GM23248 (cell line): ENCODE data around the gene LAMA2. TPM values are rescaled to one million over a fixed set of nuclear protein-coding genes. Genes with fewer than 3 reads are reported as not detected.

Source experiments
- DNase-seq: peaks from one replicate; pipeline ENCODE4 v3.0.0-alpha.2; 2015
- H2AFZ ChIP-seq: fragments of 200-600 bp; sonication (generic); 2 replicates; pipeline ENCODE4 v1.6.1; 2016; ENCODE audit warnings: antibody characterized with exemption
- H3F3A ChIP-seq: fragments of 200-600 bp; sonication (generic); 2 replicates; pipeline ENCODE4 v1.6.1; 2016; ENCODE audit warnings: mild to moderate bottlenecking, antibody characterized with exemption, mixed run types; ENCODE audit not compliant: insufficient read depth
- H3K27ac ChIP-seq: fragments of 200-600 bp; sonication (generic); 2 replicates; pipeline ENCODE4 v1.5.1; 2016; ENCODE audit warnings: mild to moderate bottlenecking
- H3K27me3 ChIP-seq: fragments of 200-600 bp; sonication (generic); replicated peaks from 2 replicates; pipeline ENCODE4 v1.6.1; 2016; ENCODE audit warnings: mild to moderate bottlenecking; ENCODE audit not compliant: insufficient read depth
- H3K36me3 ChIP-seq: fragments of 200-600 bp; sonication (generic); 2 replicates; pipeline ENCODE4 v1.6.1; 2016; ENCODE audit warnings: low read depth, mild to moderate bottlenecking
- H3K4me1 ChIP-seq: fragments of 200-600 bp; sonication (generic); 2 replicates; pipeline ENCODE4 v1.6.1; 2016; ENCODE audit warnings: mild to moderate bottlenecking; ENCODE audit not compliant: insufficient read depth
- H3K4me2 ChIP-seq: fragments of 200-600 bp; sonication (generic); one replicate; pipeline ENCODE4 v1.6.1; 2016; ENCODE audit warnings: mild to moderate bottlenecking; ENCODE audit not compliant: unreplicated experiment
- H3K4me3 ChIP-seq: fragments of 200-600 bp; sonication (generic); 2 replicates; pipeline ENCODE4 v1.5.1; 2016; ENCODE audit warnings: mild to moderate bottlenecking
- H3K79me2 ChIP-seq: fragments of 200-600 bp; sonication (generic); 2 replicates; pipeline ENCODE4 v1.6.1; 2016; ENCODE audit warnings: mild to moderate bottlenecking; ENCODE audit not compliant: insufficient read depth
- H3K9ac ChIP-seq: fragments of 200-600 bp; sonication (generic); 2 replicates; pipeline ENCODE4 v1.6.1; 2016; ENCODE audit warnings: mild to moderate bottlenecking
- H3K9me2 ChIP-seq: fragments of 200-600 bp; sonication (generic); 2 replicates; pipeline ENCODE4 v1.6.1; 2016; ENCODE audit warnings: mixed run types, mild to moderate bottlenecking, moderate library complexity; ENCODE audit not compliant: insufficient read depth
- H3K9me3 ChIP-seq: fragments of 200-600 bp; sonication (generic); one replicate; pipeline ENCODE4 v1.6.1; 2017; ENCODE audit warnings: low read depth
- H4K20me1 ChIP-seq: fragments of 200-600 bp; sonication (generic); 2 replicates; pipeline ENCODE4 v1.6.0; 2016; ENCODE audit not compliant: insufficient read depth
- EZH2 ChIP-seq: fragments of 200-600 bp; sonication (generic); IDR thresholded peaks from 2 replicates; pipeline ENCODE4 v1.6.1; 2018; ENCODE audit warnings: antibody characterized with exemption, mild to moderate bottlenecking; ENCODE audit not compliant: insufficient read depth, poor library complexity, severe bottlenecking
- EZH2phosphoT487 ChIP-seq: fragments of 200-600 bp; sonication (generic); IDR thresholded peaks from 2 replicates; pipeline ENCODE4 v1.6.1; 2018; ENCODE audit warnings: antibody characterized with exemption, moderate library complexity, mild to moderate bottlenecking, low read depth; ENCODE audit not compliant: insufficient read depth
- WGBS, 2 experiments: methylation state at CpG; one replicate each; pipeline ENCODE4 v1.1.6; 2015 to 2017; ENCODE audit warnings: low lambda C conversion rate in 2 of 2, low coverage in 1 of 2; ENCODE audit errors: missing lambda C conversion rate in 2 of 2; 5-methylcytosine and 5-hydroxymethylcytosine counted together
- in situ Hi-C: fragments of 300-500 bp; cut with MboI; formaldehyde crosslinking; loops from 2 replicates; pipeline ENCODE4 v1.15.0; 2020
- polyA plus RNA-seq: library from polyadenylated mRNA; unstranded; fragments of >200 nt; fragmentation: Nextera tagmentation; extraction: Ambion mirVana; gene quantifications from 2 replicates; pipeline ENCODE4 v1.2.1, GENCODE V29; 2016
- total RNA-seq: library from RNA; depleted of rRNA; stranded (reverse); fragments of >200 nt; shearing (Covaris generic); gene quantifications from 2 replicates; pipeline ENCODE4 v1.2.3, GENCODE V29; 2014

Gene LAMA2
- total and polyA plus RNA-seq, 2 experiments from 2014 or later = 8.3 to 31.1 TPM

DNA sequence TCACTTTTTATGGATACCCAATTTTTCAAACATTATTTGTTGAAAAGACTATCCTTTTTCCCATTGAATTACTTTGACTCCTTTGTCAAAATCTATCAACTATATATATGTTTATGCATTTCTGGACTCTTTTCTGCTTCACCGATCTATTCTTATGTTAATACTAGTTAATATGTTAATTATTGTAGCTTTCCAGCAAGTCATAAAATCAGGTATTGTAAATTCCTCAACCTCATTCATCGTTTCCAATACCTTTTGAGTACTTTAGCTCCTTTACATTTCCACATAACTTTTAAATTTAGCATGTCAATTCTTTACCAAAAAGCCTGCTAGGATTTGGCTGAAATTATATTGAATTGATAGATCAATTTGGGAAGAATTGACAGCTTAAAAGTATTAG lies 419.7 kb downstream of the LAMA2 start:
- TF ChIP-seq EZH2 (no peak), EZH2phosphoT487 (no peak)

DNA sequence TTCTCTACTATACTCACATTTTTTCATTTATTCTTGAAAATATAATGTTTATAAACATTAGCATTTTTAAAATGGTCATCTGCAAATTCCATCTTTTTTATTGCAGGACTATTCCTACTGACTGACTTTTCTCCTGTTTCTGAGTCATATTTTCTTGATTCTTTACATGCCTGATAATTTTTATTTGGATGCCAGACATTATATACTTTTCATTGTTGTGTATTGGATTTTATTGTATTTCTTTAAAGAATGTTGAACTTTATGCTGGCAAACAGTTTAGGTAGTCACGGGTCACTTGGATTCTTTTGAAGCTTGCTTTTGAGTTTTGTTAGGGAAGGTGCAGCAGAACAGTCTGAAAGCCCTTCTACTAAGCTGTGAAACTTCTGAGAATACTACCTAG lies 423.9 kb downstream of the LAMA2 start:
- Histone ChIP-seq H3K36me3 (no peaks in the 10 kb centered on the region), H3K27ac (no peak overlapping the region), H3K9me3 (no peaks in the 10 kb centered on the region), H4K20me1 (no peaks in the 10 kb centered on the region), H3K9me2 (no peaks in the 10 kb centered on the region), H3K4me3 (no peak overlapping the region), H2AFZ (no peak overlapping the region), H3K9ac (no peak overlapping the region), H3K27me3 (no peaks in the 10 kb centered on the region), H3K79me2 (no peaks in the 10 kb centered on the region), H3K4me1 (no peaks in the 10 kb centered on the region), H3F3A (no peaks in the 10 kb centered on the region), H3K4me2 (no peak overlapping the region)
- no peak for DNase-seq
- in situ Hi-C loops = no loop called here
- WGBS, 2 experiments = 92 to 100% methylated on average over 1 of the region's 1 CpG
- TF ChIP-seq EZH2phosphoT487 (no peak), EZH2 (no peak)

More for the DNA sequence above, 419.7 kb downstream of the LAMA2 start:
- Histone ChIP-seq H3K79me2 (no peaks in the 10 kb centered on the region), H3K9me2 (no peaks in the 10 kb centered on the region), H3K27ac (no peak overlapping the region), H4K20me1 (no peaks in the 10 kb centered on the region), H3K4me3 (no peak overlapping the region), H3K36me3 (no peaks in the 10 kb centered on the region), H3K4me2 (no peak overlapping the region), H3K9me3 (no peaks in the 10 kb centered on the region), H3F3A (no peaks in the 10 kb centered on the region), H2AFZ (no peak overlapping the region), H3K9ac (no peak overlapping the region), H3K27me3 (no peaks in the 10 kb centered on the region), H3K4me1 (no peaks in the 10 kb centered on the region)
- no peak for DNase-seq
- WGBS, 2 experiments = 76% methylated on average over 2 of the region's 2 CpGs
- in situ Hi-C loops = no loop called here

DNA sequence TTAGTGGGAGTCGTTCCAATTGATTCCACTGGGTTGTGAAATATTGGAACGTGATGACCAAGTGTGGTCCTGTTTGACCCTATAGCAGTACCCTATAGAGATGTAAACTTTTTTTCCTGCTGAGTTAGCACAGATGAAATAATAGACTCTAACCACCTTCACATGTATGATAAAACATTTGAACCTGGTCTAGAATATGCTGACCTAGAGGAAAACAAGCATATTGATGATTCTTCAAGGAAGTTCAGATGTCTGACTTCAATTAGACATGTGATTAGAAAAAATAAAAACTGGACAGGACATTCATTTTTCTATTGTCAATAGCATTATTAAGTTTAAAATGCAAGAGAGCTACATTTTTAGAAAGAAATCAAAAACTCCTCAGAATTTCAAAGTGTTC lies 424.9 kb downstream of the LAMA2 start:
- H3K9me2 ChIP-seq = no peaks in the 10 kb centered on the region
- no peaks in the 10 kb centered on the region for H3K27me3 ChIP-seq
- H3K9ac ChIP-seq = no peak overlapping the region
- H3K79me2 ChIP-seq = no peaks in the 10 kb centered on the region
- no peak overlapping the region for H3K4me2 ChIP-seq
- peaks cover 8% of the 10 kb centered on the region; the same call in 1 of the 2 replicates for H3F3A ChIP-seq
- no peak for TF ChIP-seq EZH2
- no peak for TF ChIP-seq EZH2phosphoT487
- H4K20me1 ChIP-seq = no peaks in the 10 kb centered on the region
- H3K36me3 ChIP-seq = no peaks in the 10 kb centered on the region
- no peak overlapping the region for H3K4me3 ChIP-seq
- in situ Hi-C loops = no loop called here
- DNase-seq = no peak
- no peak overlapping the region for H2AFZ ChIP-seq
- 87 to 88% methylated on average over 2 of the region's 2 CpGs for WGBS, 2 experiments
- no peak overlapping the region for H3K27ac ChIP-seq
- no peaks in the 10 kb centered on the region for H3K9me3 ChIP-seq
- H3K4me1 ChIP-seq = peaks cover 8% of the 10 kb centered on the region

DNA sequence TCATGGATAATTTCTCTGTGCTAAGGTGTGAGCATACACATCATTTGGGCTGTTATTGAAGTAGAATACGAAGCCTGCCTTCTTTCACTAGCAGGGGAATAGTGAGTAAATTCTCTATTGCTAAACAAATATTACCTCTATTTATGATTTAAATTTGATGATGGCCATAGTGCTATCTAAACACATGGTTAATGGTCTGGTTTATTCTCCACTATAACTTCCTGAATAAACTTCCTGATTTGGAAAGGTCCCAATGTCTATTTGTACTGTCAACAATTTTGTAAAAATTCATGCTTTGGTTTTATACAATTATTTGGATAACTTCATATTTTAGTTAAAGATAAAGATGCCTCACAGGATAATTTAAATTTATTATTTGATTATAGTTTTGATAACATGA lies 426.2 kb downstream of the LAMA2 start:
- in situ Hi-C loops = no loop called here
- no peak overlapping the region for H3K4me2 ChIP-seq
- no peaks in the 10 kb centered on the region for H4K20me1 ChIP-seq
- no peaks in the 10 kb centered on the region for H3K27me3 ChIP-seq
- H3K4me3 ChIP-seq = no peak overlapping the region
- WGBS, 2 experiments = 98 to 100% methylated on average over 1 of the region's 1 CpG
- no peaks in the 10 kb centered on the region for H3K79me2 ChIP-seq
- H3K9ac ChIP-seq = no peak overlapping the region
- no peaks in the 10 kb centered on the region for H3K9me3 ChIP-seq
- peaks cover 18% of the 10 kb centered on the region for H3K4me1 ChIP-seq
- TF ChIP-seq EZH2phosphoT487 (no peak), EZH2 (no peak)
- no peak for DNase-seq
- no peak overlapping the region for H3K27ac ChIP-seq
- no peak overlapping the region for H2AFZ ChIP-seq
- no peaks in the 10 kb centered on the region for H3K36me3 ChIP-seq
- H3F3A ChIP-seq = peaks cover 13% of the 10 kb centered on the region
- H3K9me2 ChIP-seq = no peaks in the 10 kb centered on the region

DNA sequence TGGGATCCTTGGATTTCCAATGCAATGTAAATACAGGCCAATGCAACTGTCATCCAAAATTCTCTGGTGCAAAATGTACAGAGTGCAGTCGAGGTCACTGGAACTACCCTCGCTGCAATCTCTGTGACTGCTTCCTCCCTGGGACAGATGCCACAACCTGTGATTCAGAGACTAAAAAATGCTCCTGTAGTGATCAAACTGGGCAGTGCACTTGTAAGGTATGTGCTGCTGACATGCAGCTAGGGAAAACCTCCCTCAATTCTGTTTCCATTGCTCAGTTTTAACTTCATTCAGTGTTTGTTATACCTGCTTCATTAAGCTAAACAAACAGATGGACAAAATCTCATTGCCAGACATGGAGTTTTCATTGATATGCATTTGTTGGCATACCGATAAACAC lies 429.9 kb downstream of the LAMA2 start:
- Histone ChIP-seq H3K36me3 (0 out of 2 replicates have a peak, but pooled peaks cover 5% of the 10 kb centered on the region), H3K4me1 (peaks cover 21% of the 10 kb centered on the region), H3K4me3 (0 out of 2 replicates have a peak overlapping the region, but pooled peaks have one; percentile 13), H3K9me2 (no peaks in the 10 kb centered on the region; the same call in 1 of the 2 replicates), H2AFZ (no peak overlapping the region), H3K79me2 (no peaks in the 10 kb centered on the region), H3K27me3 (no peaks in the 10 kb centered on the region), H3F3A (peaks cover 13% of the 10 kb centered on the region), H3K27ac (peak overlapping the region; percentile 59), H3K9me3 (no peaks in the 10 kb centered on the region), H4K20me1 (no peaks in the 10 kb centered on the region), H3K9ac (no peak overlapping the region), H3K4me2 (peak overlapping the region; percentile 55)
- in situ Hi-C loops = no loop called here
- no peak for TF ChIP-seq EZH2phosphoT487
- TF ChIP-seq EZH2 = no peak
- peak; percentile 85 for DNase-seq
- WGBS, 2 experiments = 40 to 43% methylated on average over 3 of the region's 3 CpGs
